ENCODE measurements around the gene BCAM.
"Not testable (repeated sequence)": the region's sequence is repeated elsewhere in the genome, so short reads cannot be mapped to it uniquely, and the experiment has no call there.

Gene BCAM

DNA sequence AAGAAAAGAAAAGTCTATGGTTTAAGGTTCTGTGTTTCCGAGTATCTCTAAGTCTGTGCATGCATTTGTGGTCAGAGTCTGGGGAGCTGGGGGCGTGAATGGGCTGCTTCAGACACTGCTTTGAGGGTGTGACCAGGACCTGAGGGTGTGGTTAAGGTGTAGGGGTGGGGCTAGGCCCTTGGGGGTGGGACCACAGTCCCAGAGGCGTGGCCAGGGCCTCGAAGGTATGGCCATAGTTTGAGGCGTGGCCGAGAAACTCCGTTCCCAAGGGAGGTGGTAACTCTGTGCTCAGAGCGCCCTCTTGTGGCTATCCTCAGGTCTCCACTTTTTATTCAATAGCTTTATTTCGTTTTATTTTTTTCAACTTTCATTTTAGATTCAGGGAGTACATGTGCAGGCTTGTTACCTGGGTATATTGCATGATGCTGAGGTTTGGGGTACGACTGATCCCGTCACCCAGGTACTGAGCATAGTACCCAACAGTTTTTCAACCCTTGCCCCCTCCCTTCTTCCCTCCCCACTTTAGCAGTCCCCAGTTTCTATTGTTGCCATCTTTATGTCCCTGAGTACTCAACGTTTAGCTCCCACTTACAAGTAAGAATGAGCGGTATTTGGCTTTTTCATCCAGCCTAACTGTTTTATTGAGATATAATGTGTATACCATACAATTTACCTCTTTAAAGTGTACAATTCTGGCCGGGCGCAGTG is 38.2 kb upstream of the BCAM start:
- ChIA-PET CTCF (interaction anchor here (0.5 to 9.2 kb wide), 25 partner anchors 13 to 813 kb away, joined by 3 to 106 read pairs (median 4); no protein-coding TSS in a partner anchor), POLR2A (ENCODE audit: low non-redundant PET) (interaction anchor here (0.7 kb wide), 1 partner anchor 159 kb away, joined by 3 read pairs; no protein-coding TSS in a partner anchor)
- TF ChIP-seq, protein P1, sequence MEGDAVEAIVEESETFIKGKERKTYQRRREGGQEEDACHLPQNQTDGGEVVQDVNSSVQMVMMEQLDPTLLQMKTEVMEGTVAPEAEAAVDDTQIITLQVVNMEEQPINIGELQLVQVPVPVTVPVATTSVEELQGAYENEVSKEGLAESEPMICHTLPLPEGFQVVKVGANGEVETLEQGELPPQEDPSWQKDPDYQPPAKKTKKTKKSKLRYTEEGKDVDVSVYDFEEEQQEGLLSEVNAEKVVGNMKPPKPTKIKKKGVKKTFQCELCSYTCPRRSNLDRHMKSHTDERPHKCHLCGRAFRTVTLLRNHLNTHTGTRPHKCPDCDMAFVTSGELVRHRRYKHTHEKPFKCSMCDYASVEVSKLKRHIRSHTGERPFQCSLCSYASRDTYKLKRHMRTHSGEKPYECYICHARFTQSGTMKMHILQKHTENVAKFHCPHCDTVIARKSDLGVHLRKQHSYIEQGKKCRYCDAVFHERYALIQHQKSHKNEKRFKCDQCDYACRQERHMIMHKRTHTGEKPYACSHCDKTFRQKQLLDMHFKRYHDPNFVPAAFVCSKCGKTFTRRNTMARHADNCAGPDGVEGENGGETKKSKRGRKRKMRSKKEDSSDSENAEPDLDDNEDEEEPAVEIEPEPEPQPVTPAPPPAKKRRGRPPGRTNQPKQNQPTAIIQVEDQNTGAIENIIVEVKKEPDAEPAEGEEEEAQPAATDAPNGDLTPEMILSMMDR (conservative IDR thresholded peaks at IDR 0.05; ENCODE audit: low read depth): peak; percentile 71
- peak; percentile 99 for DNase-seq (ENCODE audit: low spot score)
- H3K27ac ChIP-seq: peak overlapping the region; percentile 73

DNA sequence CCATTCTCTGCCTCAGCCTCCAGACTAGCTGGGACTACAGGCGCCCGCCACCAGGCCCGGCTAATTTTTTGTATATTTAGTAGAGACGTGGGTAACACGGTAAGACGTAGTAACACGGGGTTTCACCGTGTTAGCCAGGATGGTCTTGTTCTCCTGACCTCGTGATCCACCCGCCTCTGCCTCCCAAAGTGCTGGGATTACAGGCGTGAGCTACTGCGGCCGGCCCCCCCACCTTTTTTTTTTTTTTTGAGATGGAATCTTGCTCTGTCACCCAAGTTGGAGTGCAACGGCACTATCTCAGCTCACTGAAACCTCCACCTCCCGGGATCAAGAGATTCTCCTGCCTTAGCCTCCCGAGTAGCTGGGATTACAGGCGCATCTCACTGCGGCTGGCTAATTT is 36.8 kb upstream of the BCAM start:
- CTCF ChIA-PET: interaction anchor here (1.1 to 9.2 kb wide), 2 partner anchors 49 to 84 kb away, joined by 3 to 106 read pairs; no protein-coding TSS in a partner anchor
- POLR2A ChIA-PET (ENCODE audit: low non-redundant PET); DNase-seq (ENCODE audit: low spot score): not testable (repeated sequence)
- H3K27ac ChIP-seq: peak overlapping the region; percentile 47

- TF ChIP-seq, protein P1 (conservative IDR thresholded peaks at IDR 0.05; ENCODE audit: low read depth): no peak
- no peak for DNase-seq (ENCODE audit: low spot score)
- H3K27ac ChIP-seq: peak overlapping the region; percentile 80; the same call in 1 of the 2 replicates
- ChIA-PET CTCF (interaction anchor here (9.2 kb wide), 1 partner anchor 50 kb away, joined by 106 read pairs; no protein-coding TSS in a partner anchor), POLR2A (ENCODE audit: low non-redundant PET) (no interaction called here)
These were observed 35.9 kb upstream of the BCAM start for GRCh38 chr19:44772959-44773358.

GRCh38 chr19:44775676-44776240 is 33.1 kb upstream of the BCAM start:
- H3K27ac ChIP-seq: peak overlapping the region; percentile 91
- no peak for DNase-seq (ENCODE audit: low spot score)
- TF ChIP-seq, protein P1 (conservative IDR thresholded peaks at IDR 0.05; ENCODE audit: low read depth): no peak
- ChIA-PET POLR2A (ENCODE audit: low non-redundant PET) (interaction anchor here (0.7 kb wide), 1 partner anchor 32 kb away, joined by 3 read pairs; no protein-coding TSS in a partner anchor), CTCF (no interaction called here)

GRCh38 chr19:44776402-44777096 is 32.4 kb upstream of the BCAM start:
- H3K27ac ChIP-seq: peak overlapping the region; percentile 91
- DNase-seq (ENCODE audit: low spot score): peak; percentile 88
- TF ChIP-seq, protein P1 (conservative IDR thresholded peaks at IDR 0.05; ENCODE audit: low read depth): no peak
- POLR2A ChIA-PET (ENCODE audit: low non-redundant PET): interaction anchor here (0.7 kb wide), 2 partner anchors 33 to 162 kb away, joined by 3 read pairs; no protein-coding TSS in a partner anchor
- CTCF ChIA-PET: interaction anchor here (0.7 to 2.3 kb wide), 2 partner anchors 53 to 89 kb away, joined by 4 to 10 read pairs; no protein-coding TSS in a partner anchor

DNA sequence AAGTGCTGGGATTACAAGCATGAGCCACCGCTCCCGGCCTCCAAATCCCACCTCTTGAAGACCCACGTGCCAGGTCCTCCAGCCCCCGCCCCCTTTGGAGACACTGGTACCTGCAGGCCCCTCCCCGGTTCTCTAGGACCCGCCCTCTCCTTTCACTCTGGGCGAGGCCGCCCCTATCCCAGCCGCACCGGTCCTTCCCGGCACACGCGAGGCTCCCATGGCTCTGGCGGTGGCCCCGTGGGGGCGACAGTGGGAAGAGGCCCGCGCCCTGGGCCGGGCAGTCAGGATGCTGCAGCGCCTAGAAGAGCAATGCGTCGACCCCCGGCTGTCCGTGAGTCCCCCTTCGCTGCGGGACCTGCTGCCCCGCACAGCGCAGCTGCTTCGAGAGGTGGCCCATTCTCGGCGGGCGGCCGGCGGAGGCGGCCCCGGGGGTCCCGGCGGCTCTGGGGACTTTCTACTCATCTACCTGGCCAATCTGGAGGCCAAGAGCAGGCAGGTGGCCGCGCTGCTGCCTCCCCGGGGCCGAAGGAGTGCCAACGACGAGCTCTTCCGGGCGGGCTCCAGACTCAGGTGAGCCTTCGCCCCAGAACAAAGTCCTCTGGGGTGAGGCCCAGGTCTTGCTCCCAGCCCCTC is 31.1 kb upstream of the BCAM start, which contains the start of gene CBLC:
Gene CBLC (plus strand): TSS at position 176 of the 633 bp plus-strand sequence. CDS start 42 bp downstream, at position 218.
- ChIA-PET POLR2A (ENCODE audit: low non-redundant PET) (no interaction called here), CTCF (interaction anchor here (0.5 to 2.3 kb wide), 3 partner anchors 30 to 248 kb away, joined by 5 to 10 read pairs (median 6); partner anchors contain the start of gene CEACAM20)
- peak within 1 kb of the TSS; percentile 91 for H3K27ac ChIP-seq
- peak; percentile 93 for DNase-seq (ENCODE audit: low spot score)
- TF ChIP-seq, protein P1 (conservative IDR thresholded peaks at IDR 0.05; ENCODE audit: low read depth): no peak
